ENCODE measurements around the gene PTPRD. TPM values are rescaled to one million over a fixed set of nuclear protein-coding genes. Genes with fewer than 3 reads are reported as not detected.

Gene PTPRD
- total RNA-seq, 1 experiment from 2014 or later = 70.1 TPM

- H3K9me3 ChIP-seq = no peaks in the 10 kb centered on the region
- H3K27ac Mint-ChIP-seq (ENCODE audit: unreplicated experiment) = no peak overlapping the region
- H3K4me1 Mint-ChIP-seq (ENCODE audit: low read depth, unreplicated experiment) = no peaks in the 10 kb centered on the region
- H3K4me3 ChIP-seq (ENCODE audit: low read depth, low read length) = no peak overlapping the region
- H3K4me3 Mint-ChIP-seq (ENCODE audit: unreplicated experiment) = no peak overlapping the region
- POLR2A ChIA-PET = no interaction called here
- TF ChIP-seq CTCF (IDR thresholded peaks at IDR 0.05; ENCODE audit: insufficient read depth in 1 of 2, low read depth in 1 of 2, low read length in 1 of 2, severe bottlenecking in 1 of 2, unreplicated experiment in 1 of 2) = no peak
- no TSS peak for BruUV-seq (replicated peaks)
- intact Hi-C loops (cut with micrococcal nuclease; ENCODE audit: unreplicated experiment) = no loop called here
- H3K36me3 ChIP-seq (ENCODE audit: control insufficient read depth, insufficient read depth, low read length) = no peaks in the 10 kb centered on the region
- no peaks in the 10 kb centered on the region for H3K27me3 Mint-ChIP-seq (ENCODE audit: insufficient read depth, unreplicated experiment)
- CTCF ChIA-PET = no interaction called here
- no peaks in the 10 kb centered on the region for H3K36me3 Mint-ChIP-seq (ENCODE audit: insufficient read depth, unreplicated experiment)
- no peaks in the 10 kb centered on the region for H3K27me3 ChIP-seq (replicated peaks; ENCODE audit: control insufficient read depth, insufficient read depth, low read length)
- H3K9me3 Mint-ChIP-seq (ENCODE audit: unreplicated experiment) = no peaks in the 10 kb centered on the region
- no peaks in the 10 kb centered on the region for H3K4me1 ChIP-seq
- DNase-seq = no peak
Measured at GRCh38 chr9:8816361-8816760, 1796.4 kb downstream of the PTPRD start.

DNA sequence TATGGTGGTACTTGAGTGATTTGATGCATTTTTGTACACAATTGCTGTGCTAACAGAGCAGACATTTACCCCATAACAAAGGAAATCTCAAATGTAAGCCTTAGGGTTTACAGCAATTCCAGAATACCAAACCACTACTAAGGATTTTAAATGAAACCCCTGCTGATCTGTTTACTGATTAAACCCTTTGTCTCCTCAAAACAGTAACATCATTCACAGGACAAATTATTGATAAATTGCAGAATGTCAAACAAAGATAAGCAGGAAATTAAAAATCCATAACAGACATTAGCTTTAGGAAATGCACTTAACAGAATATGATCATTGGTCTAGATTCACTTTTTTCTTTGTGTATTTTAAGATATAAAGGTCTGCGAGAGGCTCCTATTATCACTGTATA, 1796.9 kb downstream of the PTPRD start:
- Mint-ChIP-seq H3K27ac (ENCODE audit: unreplicated experiment) (no peak overlapping the region), H3K36me3 (ENCODE audit: insufficient read depth, unreplicated experiment) (no peaks in the 10 kb centered on the region), H3K4me1 (ENCODE audit: low read depth, unreplicated experiment) (no peaks in the 10 kb centered on the region), H3K4me3 (ENCODE audit: unreplicated experiment) (no peak overlapping the region), H3K9me3 (ENCODE audit: unreplicated experiment) (no peaks in the 10 kb centered on the region), H3K27me3 (ENCODE audit: insufficient read depth, unreplicated experiment) (no peaks in the 10 kb centered on the region)
- no peak for DNase-seq
- no peak for TF ChIP-seq CTCF (IDR thresholded peaks at IDR 0.05; ENCODE audit: insufficient read depth in 1 of 2, low read depth in 1 of 2, low read length in 1 of 2, severe bottlenecking in 1 of 2, unreplicated experiment in 1 of 2)
- Histone ChIP-seq H3K36me3 (ENCODE audit: control insufficient read depth, insufficient read depth, low read length) (no peaks in the 10 kb centered on the region), H3K9me3 (no peaks in the 10 kb centered on the region), H3K27me3 (replicated peaks; ENCODE audit: control insufficient read depth, insufficient read depth, low read length) (no peaks in the 10 kb centered on the region), H3K4me3 (ENCODE audit: low read depth, low read length) (no peak overlapping the region), H3K4me1 (no peaks in the 10 kb centered on the region)
- ChIA-PET POLR2A (no interaction called here), CTCF (no interaction called here)
- no TSS peak for BruUV-seq (replicated peaks)
- intact Hi-C loops (cut with micrococcal nuclease; ENCODE audit: unreplicated experiment) = no loop called here

DNA sequence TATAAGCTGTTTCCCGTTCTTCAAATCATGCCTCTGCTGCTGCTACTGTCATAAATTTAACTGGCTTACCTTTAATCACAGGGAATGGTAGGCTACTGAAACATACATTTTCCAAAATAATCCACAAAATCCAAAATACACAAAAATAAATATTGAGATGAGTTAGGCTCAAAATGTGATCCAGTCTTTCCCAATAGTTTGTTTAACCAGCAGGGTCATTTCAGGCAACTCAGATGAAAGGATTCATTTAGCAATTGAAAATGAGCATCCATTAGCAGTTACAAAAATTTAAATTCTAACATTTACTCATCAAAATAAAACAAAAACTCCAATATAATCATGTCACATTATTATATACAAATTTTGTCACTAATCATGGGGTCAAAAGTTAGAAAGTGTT, 1797.6 kb downstream of the PTPRD start:
- ChIA-PET CTCF (no interaction called here), POLR2A (no interaction called here)
- Mint-ChIP-seq H3K27ac (ENCODE audit: unreplicated experiment) (no peak overlapping the region), H3K27me3 (ENCODE audit: insufficient read depth, unreplicated experiment) (no peaks in the 10 kb centered on the region), H3K4me3 (ENCODE audit: unreplicated experiment) (no peak overlapping the region), H3K4me1 (ENCODE audit: low read depth, unreplicated experiment) (no peaks in the 10 kb centered on the region), H3K9me3 (ENCODE audit: unreplicated experiment) (no peaks in the 10 kb centered on the region), H3K36me3 (ENCODE audit: insufficient read depth, unreplicated experiment) (no peaks in the 10 kb centered on the region)
- H3K9me3 ChIP-seq = no peaks in the 10 kb centered on the region
- H3K4me3 ChIP-seq (ENCODE audit: low read depth, low read length) = no peak overlapping the region
- no TSS peak for BruUV-seq (replicated peaks)
- intact Hi-C loops (cut with micrococcal nuclease; ENCODE audit: unreplicated experiment) = no loop called here
- no peak for DNase-seq
- no peak for TF ChIP-seq CTCF (IDR thresholded peaks at IDR 0.05; ENCODE audit: insufficient read depth in 1 of 2, low read depth in 1 of 2, low read length in 1 of 2, severe bottlenecking in 1 of 2, unreplicated experiment in 1 of 2)
- H3K27me3 ChIP-seq (replicated peaks; ENCODE audit: control insufficient read depth, insufficient read depth, low read length) = no peaks in the 10 kb centered on the region
- H3K36me3 ChIP-seq (ENCODE audit: control insufficient read depth, insufficient read depth, low read length) = no peaks in the 10 kb centered on the region
- no peaks in the 10 kb centered on the region for H3K4me1 ChIP-seq
